Femur (tissue), 1 donor: ENCODE results near the gene MED10.

Experiments used
- DNase-seq: peaks from one replicate; pipeline ENCODE4 v3.0.0-alpha.2; 2017

The MED10 gene

GRCh38 chr5:6398570-6399230 lies 20.4 kb upstream of the MED10 start:
- DNase-seq = no peak

GRCh38 chr5:6397536-6398269 lies 19.4 kb upstream of the MED10 start:
- DNase-seq = no peak

GRCh38 chr5:6396836-6397535 lies 18.6 kb upstream of the MED10 start:
- DNase-seq = no peak

GRCh38 chr5:6396043-6396442 lies 17.7 kb upstream of the MED10 start:
- no peak for DNase-seq

- no peak for DNase-seq
These were observed 17.3 kb upstream of the MED10 start for GRCh38 chr5:6395621-6396020.

GRCh38 chr5:6395102-6395445 lies 16.7 kb upstream of the MED10 start:
- no peak for DNase-seq

GRCh38 chr5:6394429-6395101 lies 16.2 kb upstream of the MED10 start:
- no peak for DNase-seq

GRCh38 chr5:6393596-6394194 lies 15.3 kb upstream of the MED10 start:
- no peak for DNase-seq

GRCh38 chr5:6392561-6392960 lies 14.2 kb upstream of the MED10 start:
- DNase-seq = no peak

GRCh38 chr5:6391151-6391550 lies 12.8 kb upstream of the MED10 start:
- DNase-seq = no peak

GRCh38 chr5:6389946-6390530 lies 11.7 kb upstream of the MED10 start:
- no peak for DNase-seq

- no peak for DNase-seq
These were observed 11.1 kb upstream of the MED10 start for GRCh38 chr5:6389397-6389796.

- no peak for DNase-seq
These were observed 9.6 kb upstream of the MED10 start for GRCh38 chr5:6387970-6388369.

- DNase-seq = no peak
These were observed 7.9 kb upstream of the MED10 start for GRCh38 chr5:6386271-6386670.

- DNase-seq = no peak
These were observed 6.5 kb upstream of the MED10 start for GRCh38 chr5:6384856-6385255.

- no peak for DNase-seq
These were observed 5.0 kb upstream of the MED10 start for GRCh38 chr5:6383376-6383775.

- no peak for DNase-seq
These were observed 899 bp upstream of the MED10 start for GRCh38 chr5:6379246-6379645.

GRCh38 chr5:6378766-6379103 lies 388 bp upstream of the MED10 start:
- no peak for DNase-seq

- no peak for DNase-seq
These were observed 804 bp downstream of the MED10 start for GRCh38 chr5:6377582-6377904.

GRCh38 chr5:6376974-6377520 lies 1.3 kb downstream of the MED10 start:
- DNase-seq = no peak

- no peak for DNase-seq
These were observed 5.1 kb downstream of the MED10 start for GRCh38 chr5:6373081-6373846.
